GM12878 (cell line): ENCODE measurements around the gene NPC1. TPM values are rescaled to one million over a fixed set of nuclear protein-coding genes. Genes with fewer than 3 reads are reported as not detected.

Experiments
- ATF7 ChIP-seq: fragments of 450-650 bp; IDR thresholded peaks from 2 replicates; pipeline ENCODE4 v1.6.1; 2016; ENCODE audit warnings: low read depth, mild to moderate bottlenecking
- BHLHE40 ChIP-seq, 2 experiments: fragments of 450-650 bp in 1 of 2; IDR thresholded peaks; 2 replicates each; pipeline ENCODE4 v1.6.1; 2011 to 2017; ENCODE audit warnings: low read depth in 2 of 2, borderline replicate concordance in 1 of 2, improper control_type of control experiment in 1 of 2, low read length in 1 of 2, mild to moderate bottlenecking in 1 of 2
- CEBPB ChIP-seq, 2 experiments: fragments of 150-350 bp in 1 of 2; IDR thresholded peaks; 2 replicates each; pipeline ENCODE4 v1.6.1; 2012 to 2014; ENCODE audit warnings: low read depth in 2 of 2, low read length in 2 of 2, borderline replicate concordance in 1 of 2, inconsistent platforms in 1 of 2
- CREM ChIP-seq: IDR thresholded peaks from 2 replicates; pipeline ENCODE4 v1.6.1; 2014; ENCODE audit warnings: antibody characterized with exemption, low read depth
- ETV6 ChIP-seq, 2 experiments: fragments of 450-650 bp in 1 of 2; IDR thresholded peaks in 1 of 2; conservative IDR thresholded peaks in 1 of 2; 2 replicates each; pipeline ENCODE4 v1.6.1; 2014; ENCODE audit warnings: antibody characterized with exemption in 1 of 2, borderline replicate concordance in 1 of 2, low read depth in 1 of 2, mild to moderate bottlenecking in 1 of 2, moderate library complexity in 1 of 2
- HSF1 ChIP-seq: fragments of 150-350 bp; IDR thresholded peaks from 2 replicates; pipeline ENCODE4 v1.6.1; 2014; ENCODE audit warnings: mild to moderate bottlenecking, low read depth, low read length
- MTA3 ChIP-seq: IDR thresholded peaks from 2 replicates; pipeline ENCODE4 v1.6.1; 2012; ENCODE audit warnings: low read length, inconsistent platforms, borderline replicate concordance
- POU2F2 ChIP-seq: IDR thresholded peaks from 3 replicates; pipeline ENCODE4 v1.6.1; 2011; ENCODE audit warnings: low read depth, mild to moderate bottlenecking, low read length, borderline replicate concordance
- PRDM15 ChIP-seq: fragments of 450-650 bp; formaldehyde crosslinking; IDR thresholded peaks from 2 replicates; pipeline ENCODE4 v1.4.0; 2020; ENCODE audit warnings: mild to moderate bottlenecking, moderate library complexity
- SMAD1 ChIP-seq: fragments of 450-650 bp; IDR thresholded peaks from 2 replicates; pipeline ENCODE4 v1.6.1; 2018; ENCODE audit warnings: mild to moderate bottlenecking, low read depth; ENCODE audit not compliant: partially characterized antibody
- SUPT20H ChIP-seq: IDR thresholded peaks from 2 replicates; pipeline ENCODE4 v1.6.1; 2011; ENCODE audit warnings: low read depth, mild to moderate bottlenecking, low read length, moderate library complexity, borderline replicate concordance; ENCODE audit not compliant: control insufficient read depth
- USF2 ChIP-seq: IDR thresholded peaks from 2 replicates; pipeline ENCODE4 v1.6.1; 2011; ENCODE audit warnings: low read depth, low read length, improper control_type of control experiment, borderline replicate concordance
- ZNF207 ChIP-seq: fragments of 450-650 bp; IDR thresholded peaks from 2 replicates; pipeline ENCODE4 v1.6.1; 2014; ENCODE audit warnings: antibody characterized with exemption, mild to moderate bottlenecking, borderline replicate concordance
- ZNF622 ChIP-seq: fragments of 450-650 bp; IDR thresholded peaks from 2 replicates; pipeline ENCODE4 v1.6.1; 2017; ENCODE audit warnings: mild to moderate bottlenecking, inconsistent platforms
- ZNF687 ChIP-seq: fragments of 450-650 bp; IDR thresholded peaks from 2 replicates; pipeline ENCODE4 v1.6.1; 2017; ENCODE audit warnings: mild to moderate bottlenecking, moderate library complexity
- ZSCAN29 ChIP-seq: fragments of 450-650 bp; IDR thresholded peaks from 2 replicates; pipeline ENCODE4 v1.6.1; 2017; ENCODE audit warnings: mild to moderate bottlenecking, moderate library complexity
- polyA plus RNA-seq, 11 experiments: library from polyadenylated mRNA; depleted of rRNA in 4 of 11; unstranded in 6 of 11; stranded (reverse) in 5 of 11; fragments of >200 nt; fragmentation: Nextera tagmentation in 4 of 11; fragmentation: Illumina TruSeq in 1 of 11; extraction: Ambion mirVana in 4 of 11; extraction: Trizol in 1 of 11; gene quantifications; 1 replicate in 1 of 11; 2 replicates in 10 of 11; pipeline versions ENCODE4 v1.2.1 to v1.2.3, GENCODE V29; 2011 to 2016; ENCODE audit warnings: inconsistent platforms in 2 of 11, missing spikeins in 2 of 11, low read depth in 1 of 11
- total RNA-seq, 4 experiments: library from RNA; depleted of rRNA in 3 of 4; stranded (reverse); fragments of >200 nt in 3 of 4; fragmentation: Illumina TruSeq in 1 of 4; extraction: Trizol in 1 of 4; gene quantifications; 2 replicates each; pipeline versions ENCODE4 v1.2.1 to v1.2.3, GENCODE V29; 2013 to 2021
- TF ChIP-seq, protein P1 (sequence below): IDR thresholded peaks from 2 replicates; pipeline ENCODE4 v1.6.1; 2012; ENCODE audit warnings: low read depth, low read length, improper control_type of control experiment

NPC1 gene
- total and polyA plus RNA-seq, 10 of the 15 experiments (the other 5 are each of a cell fraction or from before 2014, with no cell fraction given) = 10.1 to 45.2 (median 19.4) TPM

GRCh38 chr18:23503038-23503962, 83.0 kb downstream of the NPC1 start, which contains the start of gene RMC1 (continued):
- no peak for TF ChIP-seq SUPT20H
- TF ChIP-seq USF2 = peak; percentile 91
- TF ChIP-seq ZSCAN29 = peak; percentile 6; the same call in 1 of the 2 replicates
- TF ChIP-seq POU2F2 = peak; percentile 48; the same call in 1 of the 3 replicates
- TF ChIP-seq ZNF622 = no peak
- no peak for TF ChIP-seq MTA3
- peak; percentile 82 to 95 for TF ChIP-seq BHLHE40 (IDR thresholded peaks at IDR 0.05; ENCODE audit: borderline replicate concordance in 1 of 2, low read depth in 2 of 2, low read length in 1 of 2)
- peak; percentile 66; the same call in 1 of the 2 replicates for TF ChIP-seq ZNF207
- TF ChIP-seq SMAD1 = no peak
- peak; percentile 70 for TF ChIP-seq ZNF687
- TF ChIP-seq PRDM15 = no peak
- no peak for TF ChIP-seq CEBPB (IDR thresholded peaks at IDR 0.05; ENCODE audit: borderline replicate concordance in 1 of 2, low read depth in 2 of 2, low read length in 2 of 2)
- TF ChIP-seq HSF1 = no peak
- TF ChIP-seq ATF7 = 0 out of 2 replicates have a peak, but pooled peaks have one; percentile 11
- no peak for TF ChIP-seq CREM
- TF ChIP-seq, protein P1, sequence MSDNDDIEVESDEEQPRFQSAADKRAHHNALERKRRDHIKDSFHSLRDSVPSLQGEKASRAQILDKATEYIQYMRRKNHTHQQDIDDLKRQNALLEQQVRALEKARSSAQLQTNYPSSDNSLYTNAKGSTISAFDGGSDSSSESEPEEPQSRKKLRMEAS = peak; percentile 93
- TF ChIP-seq ETV6 (conservative IDR thresholded peaks at IDR 0.05 in 1 of 2, IDR thresholded peaks at IDR 0.05 in 1 of 2; ENCODE audit: borderline replicate concordance in 1 of 2, low read depth in 1 of 2) = no peak
